Peyer's patch (tissue), 4 donors: Measurements from ENCODE around the gene TMBIM6.

ENCODE experiments used
- POLR2A ChIP-seq, 2 donors: fragments of 450-650 bp; IDR thresholded peaks; one replicate each; pipeline ENCODE4 v1.5.1; 2017; ENCODE audit warnings: antibody characterized with exemption in 2 of 2, mild to moderate bottlenecking in 2 of 2, moderate library complexity in 2 of 2
- TF ChIP-seq, protein P1 (sequence below), 6 experiments: fragments of 450-650 bp in 4 of 6; fragments of 200-600 bp in 2 of 6; sonication (generic) in 1 of 6; IDR thresholded peaks; one replicate each; pipeline ENCODE4 v1.5.1; 2017 to 2019; ENCODE audit warnings: antibody characterized with exemption in 6 of 6, mild to moderate bottlenecking in 3 of 6, moderate library complexity in 1 of 6

DNA sequence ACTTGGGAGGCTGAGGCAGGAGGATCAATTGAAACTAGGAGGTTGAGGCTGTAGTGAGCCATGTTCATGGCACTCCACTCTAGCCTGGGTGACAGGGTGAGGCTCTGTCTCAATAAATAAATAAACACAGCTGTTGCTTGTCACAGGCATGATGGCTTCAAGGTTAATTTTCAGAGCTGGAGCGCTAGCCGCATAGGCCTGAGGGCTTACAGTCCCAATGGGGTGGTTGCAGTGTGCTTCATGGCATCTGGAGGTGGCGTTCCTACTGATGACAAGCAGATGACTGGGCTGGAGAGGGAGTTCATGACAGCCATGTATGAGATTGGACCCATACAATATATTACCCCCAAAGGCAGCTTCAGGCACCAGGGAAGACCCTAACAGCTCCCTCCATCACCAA lies 32.5 kb upstream of the TMBIM6 start:
- TF ChIP-seq, protein P1, sequence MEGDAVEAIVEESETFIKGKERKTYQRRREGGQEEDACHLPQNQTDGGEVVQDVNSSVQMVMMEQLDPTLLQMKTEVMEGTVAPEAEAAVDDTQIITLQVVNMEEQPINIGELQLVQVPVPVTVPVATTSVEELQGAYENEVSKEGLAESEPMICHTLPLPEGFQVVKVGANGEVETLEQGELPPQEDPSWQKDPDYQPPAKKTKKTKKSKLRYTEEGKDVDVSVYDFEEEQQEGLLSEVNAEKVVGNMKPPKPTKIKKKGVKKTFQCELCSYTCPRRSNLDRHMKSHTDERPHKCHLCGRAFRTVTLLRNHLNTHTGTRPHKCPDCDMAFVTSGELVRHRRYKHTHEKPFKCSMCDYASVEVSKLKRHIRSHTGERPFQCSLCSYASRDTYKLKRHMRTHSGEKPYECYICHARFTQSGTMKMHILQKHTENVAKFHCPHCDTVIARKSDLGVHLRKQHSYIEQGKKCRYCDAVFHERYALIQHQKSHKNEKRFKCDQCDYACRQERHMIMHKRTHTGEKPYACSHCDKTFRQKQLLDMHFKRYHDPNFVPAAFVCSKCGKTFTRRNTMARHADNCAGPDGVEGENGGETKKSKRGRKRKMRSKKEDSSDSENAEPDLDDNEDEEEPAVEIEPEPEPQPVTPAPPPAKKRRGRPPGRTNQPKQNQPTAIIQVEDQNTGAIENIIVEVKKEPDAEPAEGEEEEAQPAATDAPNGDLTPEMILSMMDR (IDR thresholded peaks at IDR 0.05) = no peak
- no peak for TF ChIP-seq POLR2A (IDR thresholded peaks at IDR 0.05)
